Sigmoid colon (tissue), 4 donors: ENCODE measurements around the gene PHYHIPL.

Source experiments
- EP300 ChIP-seq, 4 donors: sonication (generic); formaldehyde crosslinking; IDR thresholded peaks; one replicate each; pipeline ENCODE4 v1.6.1; 2017; ENCODE audit warnings: antibody characterized with exemption in 4 of 4
- POLR2A ChIP-seq, 2 donors: fragments of 450-650 bp; IDR thresholded peaks; one replicate each; pipeline ENCODE4 v1.6.1; 2016; ENCODE audit warnings: antibody characterized with exemption in 2 of 2, mild to moderate bottlenecking in 2 of 2, moderate library complexity in 2 of 2
- POLR2AphosphoS5 ChIP-seq, 4 donors: sonication (generic); formaldehyde crosslinking; IDR thresholded peaks; one replicate each; pipeline ENCODE4 v1.6.1; 2017; ENCODE audit warnings: antibody characterized with exemption in 4 of 4
- TF ChIP-seq, protein P1 (sequence below), 4 experiments: fragments of 450-650 bp in 3 of 4; fragments of 200-600 bp in 1 of 4; IDR thresholded peaks; one replicate each; pipeline ENCODE4 v1.5.1; 2016 to 2019; ENCODE audit warnings: antibody characterized with exemption in 4 of 4, mild to moderate bottlenecking in 3 of 4, moderate library complexity in 2 of 4

DNA sequence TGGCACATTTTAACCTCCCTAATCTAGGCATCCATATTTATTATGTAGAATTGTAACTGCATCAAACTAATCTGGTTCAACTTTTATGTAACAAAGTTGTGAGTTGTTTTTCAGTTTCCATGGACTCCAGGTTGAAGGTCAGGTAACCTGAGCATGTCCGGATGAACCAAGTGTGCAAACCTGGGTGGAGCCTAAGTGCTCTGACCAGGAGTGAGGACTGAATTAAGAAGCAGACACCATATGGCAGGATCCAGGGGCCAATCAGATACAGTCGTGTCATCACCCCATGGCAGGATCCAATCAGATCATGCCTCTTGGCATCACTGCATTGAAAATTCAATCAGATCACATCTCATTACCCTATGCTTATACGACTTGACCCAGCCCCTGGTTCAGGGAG lies 41.2 kb upstream of the PHYHIPL start:
- TF ChIP-seq, protein P1, sequence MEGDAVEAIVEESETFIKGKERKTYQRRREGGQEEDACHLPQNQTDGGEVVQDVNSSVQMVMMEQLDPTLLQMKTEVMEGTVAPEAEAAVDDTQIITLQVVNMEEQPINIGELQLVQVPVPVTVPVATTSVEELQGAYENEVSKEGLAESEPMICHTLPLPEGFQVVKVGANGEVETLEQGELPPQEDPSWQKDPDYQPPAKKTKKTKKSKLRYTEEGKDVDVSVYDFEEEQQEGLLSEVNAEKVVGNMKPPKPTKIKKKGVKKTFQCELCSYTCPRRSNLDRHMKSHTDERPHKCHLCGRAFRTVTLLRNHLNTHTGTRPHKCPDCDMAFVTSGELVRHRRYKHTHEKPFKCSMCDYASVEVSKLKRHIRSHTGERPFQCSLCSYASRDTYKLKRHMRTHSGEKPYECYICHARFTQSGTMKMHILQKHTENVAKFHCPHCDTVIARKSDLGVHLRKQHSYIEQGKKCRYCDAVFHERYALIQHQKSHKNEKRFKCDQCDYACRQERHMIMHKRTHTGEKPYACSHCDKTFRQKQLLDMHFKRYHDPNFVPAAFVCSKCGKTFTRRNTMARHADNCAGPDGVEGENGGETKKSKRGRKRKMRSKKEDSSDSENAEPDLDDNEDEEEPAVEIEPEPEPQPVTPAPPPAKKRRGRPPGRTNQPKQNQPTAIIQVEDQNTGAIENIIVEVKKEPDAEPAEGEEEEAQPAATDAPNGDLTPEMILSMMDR (IDR thresholded peaks at IDR 0.05), result no peak
- TF ChIP-seq POLR2A (IDR thresholded peaks at IDR 0.05), result no peak
- TF ChIP-seq POLR2AphosphoS5 (IDR thresholded peaks at IDR 0.05), result no peak
- TF ChIP-seq EP300 (IDR thresholded peaks at IDR 0.05), result no peak
